Stimulated activated CD4-positive, alpha-beta T cell treated with anti-CD3 and anti-CD28 coated beads, TNF-alpha, amount 100 ng/mL, for 24 hours (primary cell): ENCODE results near the gene NHERF1.
A peak's percentile ranks its signal among the peaks of the same experiment; 100 is the strongest.

ENCODE experiments used
- DNase-seq, 3 experiments: peaks; one replicate each; pipeline ENCODE4 v3.0.0-alpha.2; 2020; ENCODE audit warnings: low read depth in 3 of 3

The NHERF1 gene

GRCh38 chr17:74784125-74784810 is 35.8 kb downstream of the NHERF1 start:
- DNase-seq = no peak

GRCh38 chr17:74785096-74785980 is 36.9 kb downstream of the NHERF1 start:
- peak in 1 of 3 experiments; percentile 39 for DNase-seq

- no peak for DNase-seq
These were observed 37.5 kb downstream of the NHERF1 start for GRCh38 chr17:74785981-74786360.

GRCh38 chr17:74786431-74787055 is 38.1 kb downstream of the NHERF1 start:
- no peak for DNase-seq

GRCh38 chr17:74790161-74791058 is 42.0 kb downstream of the NHERF1 start:
- no peak for DNase-seq

- DNase-seq = no peak
These were observed 44.2 kb downstream of the NHERF1 start for GRCh38 chr17:74792586-74793105.

GRCh38 chr17:74795327-74796020 is 47.0 kb downstream of the NHERF1 start:
- DNase-seq = no peak

- DNase-seq = no peak
These were observed 47.8 kb downstream of the NHERF1 start for GRCh38 chr17:74796211-74796610.

GRCh38 chr17:74796866-74797265 is 48.4 kb downstream of the NHERF1 start:
- no peak for DNase-seq

GRCh38 chr17:74797824-74798223 is 49.4 kb downstream of the NHERF1 start:
- DNase-seq = no peak

GRCh38 chr17:74798239-74798707 is 49.8 kb downstream of the NHERF1 start:
- no peak for DNase-seq

- DNase-seq = no peak
These were observed 50.7 kb downstream of the NHERF1 start for GRCh38 chr17:74799097-74799496.

GRCh38 chr17:74800531-74800930 is 52.1 kb downstream of the NHERF1 start:
- no peak for DNase-seq

GRCh38 chr17:74801896-74802295 is 53.5 kb downstream of the NHERF1 start:
- DNase-seq = no peak

GRCh38 chr17:74803388-74803930 is 55.0 kb downstream of the NHERF1 start:
- DNase-seq = no peak

GRCh38 chr17:74803971-74804370 is 55.5 kb downstream of the NHERF1 start:
- no peak for DNase-seq

- DNase-seq = no peak
These were observed 56.3 kb downstream of the NHERF1 start for GRCh38 chr17:74804683-74805082.

GRCh38 chr17:74805591-74805991 is 57.2 kb downstream of the NHERF1 start:
- DNase-seq = no peak

- DNase-seq = no peak
These were observed 57.9 kb downstream of the NHERF1 start for GRCh38 chr17:74806334-74806733.

GRCh38 chr17:74807441-74807840 is 59.0 kb downstream of the NHERF1 start:
- no peak for DNase-seq
